GM23338 (cell line): ENCODE data around the gene SLC25A25. TPM values are rescaled to one million over a fixed set of nuclear protein-coding genes. Genes with fewer than 3 reads are reported as not detected.

Experiments
- ATAC-seq: fragments of 200-7000 bp; cut with Tn5 transposase; 3 replicates; pipeline ENCODE4 v1.9.1; 2020
- DNase-seq: peaks from one replicate; pipeline ENCODE4 v3.0.0-alpha.2; 2015; ENCODE audit warnings: low spot score
- H2AFZ ChIP-seq: fragments of 200-600 bp; sonication (generic); 2 replicates; pipeline ENCODE4 v1.8.0; 2016; ENCODE audit warnings: antibody characterized with exemption, mild to moderate bottlenecking, moderate library complexity
- H3F3A ChIP-seq: fragments of 200-600 bp; sonication (generic); replicated peaks from 2 replicates; pipeline ENCODE4 v1.8.0; 2017; ENCODE audit warnings: antibody characterized with exemption, mixed run types, low read depth
- H3K27ac ChIP-seq: fragments of 200-600 bp; sonication (generic); 2 replicates; pipeline ENCODE4 v1.6.1; 2016; ENCODE audit warnings: low read depth
- H3K27me3 ChIP-seq: fragments of 200-600 bp; sonication (generic); 2 replicates; pipeline ENCODE4 v1.8.0; 2016; ENCODE audit warnings: mild to moderate bottlenecking, mixed run types, moderate library complexity; ENCODE audit not compliant: insufficient read depth
- H3K36me3 ChIP-seq: fragments of 200-600 bp; sonication (generic); 2 replicates; pipeline ENCODE4 v1.8.0; 2016; ENCODE audit warnings: mild to moderate bottlenecking; ENCODE audit not compliant: insufficient read depth
- H3K4me1 ChIP-seq: fragments of 200-600 bp; sonication (generic); 2 replicates; pipeline ENCODE4 v1.8.0; 2016; ENCODE audit warnings: mild to moderate bottlenecking, moderate library complexity; ENCODE audit not compliant: insufficient read depth
- H3K4me2 ChIP-seq: fragments of 200-600 bp; sonication (generic); 2 replicates; pipeline ENCODE4 v1.7.1; 2017; ENCODE audit warnings: mixed run types
- H3K4me3 ChIP-seq: fragments of 200-600 bp; sonication (generic); 2 replicates; pipeline ENCODE4 v1.6.1; 2016; ENCODE audit warnings: mixed run types
- H3K79me2 ChIP-seq: fragments of 200-600 bp; sonication (generic); replicated peaks from 2 replicates; pipeline ENCODE4 v1.8.0; 2017; ENCODE audit warnings: mild to moderate bottlenecking; ENCODE audit not compliant: insufficient read depth
- H3K9me2 ChIP-seq: fragments of 200-600 bp; sonication (generic); 2 replicates; pipeline ENCODE4 v1.8.0; 2017; ENCODE audit not compliant: insufficient read depth
- H4K20me1 ChIP-seq: fragments of 200-600 bp; sonication (generic); replicated peaks from 2 replicates; pipeline ENCODE4 v1.8.0; 2017; ENCODE audit warnings: mild to moderate bottlenecking; ENCODE audit not compliant: insufficient read depth
- H3K27ac Mint-ChIP-seq: 2 replicates; pipeline ENCODE4 v1.8.0; 2020; ENCODE audit warnings: inconsistent platforms, mild to moderate bottlenecking, moderate library complexity, mixed read lengths
- H3K27me3 Mint-ChIP-seq: 3 replicates; pipeline ENCODE4 v1.8.0; 2022; ENCODE audit warnings: low read depth, mild to moderate bottlenecking, moderate library complexity, mixed read lengths, inconsistent platforms; ENCODE audit not compliant: insufficient read depth, poor library complexity
- H3K36me3 Mint-ChIP-seq: 3 replicates; pipeline ENCODE4 v1.8.0; 2021; ENCODE audit warnings: low read depth, mild to moderate bottlenecking, inconsistent platforms, moderate library complexity, mixed read lengths
- H3K4me1 Mint-ChIP-seq: 3 replicates; pipeline ENCODE4 v1.8.0; 2020; ENCODE audit warnings: mild to moderate bottlenecking, inconsistent platforms, mixed read lengths
- H3K4me3 Mint-ChIP-seq: 3 replicates; pipeline ENCODE4 v1.8.0; 2021; ENCODE audit warnings: moderate library complexity, mild to moderate bottlenecking, inconsistent platforms, mixed read lengths
- H3K9me3 Mint-ChIP-seq: 3 replicates; pipeline ENCODE4 v1.8.0; 2020; ENCODE audit warnings: moderate library complexity, mild to moderate bottlenecking, inconsistent platforms, mixed read lengths
- CREB1 ChIP-seq: fragments of 250-450 bp; sonication (Bioruptor Pico); IDR thresholded peaks from 2 replicates; pipeline ENCODE4 v1.5.0; 2020; ENCODE audit warnings: low read depth, mild to moderate bottlenecking, moderate library complexity
- EZH2 ChIP-seq: fragments of 200-600 bp; sonication (generic); IDR thresholded peaks from one replicate; pipeline ENCODE4 v1.8.0; 2017; ENCODE audit warnings: antibody characterized with exemption, mild to moderate bottlenecking, low read depth; ENCODE audit not compliant: unreplicated experiment
- EZH2phosphoT487 ChIP-seq: fragments of 200-600 bp; sonication (generic); IDR thresholded peaks from one replicate; pipeline ENCODE4 v1.8.1; 2018; ENCODE audit warnings: antibody characterized with exemption; ENCODE audit not compliant: unreplicated experiment
- JUNB ChIP-seq: IDR thresholded peaks from one replicate; pipeline ENCODE4 v1.6.1; 2016; ENCODE audit warnings: antibody characterized with exemption; ENCODE audit not compliant: unreplicated experiment
- NANOG ChIP-seq: IDR thresholded peaks from 2 replicates; pipeline ENCODE4 v1.6.1; 2016; ENCODE audit warnings: antibody characterized with exemption, borderline replicate concordance
- POLR2AphosphoS5 ChIP-seq: IDR thresholded peaks from 2 replicates; pipeline ENCODE4 v1.6.1; 2016; ENCODE audit warnings: antibody characterized with exemption, low read depth
- STAT1 ChIP-seq: IDR thresholded peaks from one replicate; pipeline ENCODE4 v1.6.1; 2016; ENCODE audit warnings: antibody characterized with exemption; ENCODE audit not compliant: unreplicated experiment
- ZNF114 ChIP-seq: fragments of 250-450 bp; sonication (Bioruptor Pico); IDR thresholded peaks from 2 replicates; pipeline ENCODE4 v1.5.0; 2020; ENCODE audit warnings: mild to moderate bottlenecking, moderate library complexity
- ZNF331 ChIP-seq: fragments of 250-450 bp; sonication (Bioruptor Pico); IDR thresholded peaks from 2 replicates; pipeline ENCODE4 v1.5.0; 2020; ENCODE audit warnings: low read depth, mild to moderate bottlenecking, moderate library complexity
- ZNF462 ChIP-seq: fragments of 250-450 bp; sonication (Bioruptor Pico); IDR thresholded peaks from 2 replicates; pipeline ENCODE4 v1.5.0; 2020; ENCODE audit warnings: mild to moderate bottlenecking, moderate library complexity
- polyA plus RNA-seq: library from polyadenylated mRNA; unstranded; fragments of >200 nt; fragmentation: Nextera tagmentation; extraction: Ambion mirVana; gene quantifications from 2 replicates; pipeline ENCODE4 v1.2.1, GENCODE V29; 2016
- total RNA-seq: library from RNA; depleted of rRNA; stranded (reverse); fragments of >200 nt; shearing (Covaris generic); gene quantifications from 2 replicates; pipeline ENCODE4 v1.2.3, GENCODE V29; 2014
- TF ChIP-seq, protein P1 (sequence below), 2 experiments: fragments of 200-600 bp in 1 of 2; sonication (generic) in 1 of 2; conservative IDR thresholded peaks; 2 replicates each; pipeline versions ENCODE4 v1.5.1 to v1.6.1; 2016 to 2017; ENCODE audit warnings: antibody characterized with exemption in 2 of 2, low read depth in 2 of 2, mild to moderate bottlenecking in 2 of 2, moderate library complexity in 1 of 2
- TF ChIP-seq, protein P2 (sequence below): IDR thresholded peaks from 2 replicates; pipeline ENCODE4 v1.6.1; 2016; ENCODE audit warnings: antibody characterized with exemption
- TF ChIP-seq, protein P3 (sequence below): IDR thresholded peaks from one replicate; pipeline ENCODE4 v1.6.1; 2018; ENCODE audit warnings: antibody characterized with exemption; ENCODE audit not compliant: unreplicated experiment

SLC25A25 gene
- total and polyA plus RNA-seq, 2 experiments from 2014 or later: 7.1 to 27.0 TPM

DNA sequence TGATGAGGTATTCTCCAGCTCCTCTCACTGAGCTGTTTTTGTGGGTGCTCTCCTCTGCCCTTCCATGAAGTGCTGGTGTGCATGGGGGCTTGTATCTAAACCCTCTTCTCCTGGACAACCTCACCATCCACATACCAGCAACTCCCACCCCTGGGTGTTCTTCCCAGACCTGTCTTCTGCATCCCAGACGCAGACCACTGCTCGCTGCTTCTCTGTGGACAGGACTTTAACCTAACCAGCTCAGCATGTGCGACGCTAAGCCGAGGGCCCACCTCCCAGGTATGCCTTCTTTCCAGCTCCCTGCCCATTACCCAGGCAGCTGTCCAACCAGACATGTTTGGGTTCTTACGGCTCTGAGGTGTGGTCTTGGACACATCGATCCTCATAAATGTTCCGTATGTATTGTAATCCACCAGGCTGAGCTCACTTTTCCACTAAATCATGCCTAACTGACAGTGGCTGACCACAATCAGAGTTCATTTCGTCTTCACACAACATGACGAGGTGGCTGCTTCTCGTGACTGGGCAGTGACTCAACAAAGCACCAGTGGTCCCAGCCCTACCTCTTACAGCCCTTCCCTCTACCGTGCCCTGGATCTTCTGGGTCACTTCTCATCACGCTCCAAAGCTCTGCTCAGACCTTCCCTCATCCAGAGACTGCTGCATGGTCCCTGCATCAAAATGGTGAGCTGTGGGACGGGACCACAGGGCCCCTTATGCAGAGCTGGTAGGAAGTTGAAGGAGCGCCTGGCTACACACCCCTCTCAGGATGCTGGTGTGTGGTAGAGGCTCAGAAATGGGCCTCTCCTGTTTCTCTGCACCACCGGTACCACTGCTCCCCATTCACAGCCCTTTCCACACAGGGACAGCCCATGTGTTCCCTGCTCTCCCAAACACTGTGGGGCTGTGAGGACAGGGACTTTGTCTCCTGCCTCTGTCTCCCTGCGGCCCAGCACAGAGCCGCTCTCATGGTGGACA, 69.1 kb downstream of the SLC25A25 start:
- no peaks in the 10 kb centered on the region for H3K4me1 ChIP-seq
- H3K9me2 ChIP-seq: no peaks in the 10 kb centered on the region
- no peak overlapping the region for H3K4me3 Mint-ChIP-seq
- H3K27ac ChIP-seq: no peak overlapping the region
- no peaks in the 10 kb centered on the region for H3K27me3 ChIP-seq
- peaks cover 4% of the 10 kb centered on the region for H3K4me1 Mint-ChIP-seq
- no peaks in the 10 kb centered on the region for H3F3A ChIP-seq
- DNase-seq (no peak), ATAC-seq (no peak; the same call in 2 of the 3 replicates)
- no peak overlapping the region for H2AFZ ChIP-seq
- H3K27ac Mint-ChIP-seq: no peak overlapping the region; the same call in 1 of the 2 replicates
- H3K79me2 ChIP-seq: no peaks in the 10 kb centered on the region
- H4K20me1 ChIP-seq: no peaks in the 10 kb centered on the region
- H3K27me3 Mint-ChIP-seq: no peaks in the 10 kb centered on the region
- no peak overlapping the region for H3K4me3 ChIP-seq
- TF ChIP-seq ZNF114 (no peak), EZH2phosphoT487 (no peak), CREB1 (CRISPR knock-in tag) (no peak), JUNB (no peak), POLR2AphosphoS5 (no peak), NANOG (no peak), ZNF462 (CRISPR knock-in tag) (no peak), STAT1 (no peak), EZH2 (no peak), ZNF331 (CRISPR knock-in tag) (no peak)
- TF ChIP-seq, protein P1, sequence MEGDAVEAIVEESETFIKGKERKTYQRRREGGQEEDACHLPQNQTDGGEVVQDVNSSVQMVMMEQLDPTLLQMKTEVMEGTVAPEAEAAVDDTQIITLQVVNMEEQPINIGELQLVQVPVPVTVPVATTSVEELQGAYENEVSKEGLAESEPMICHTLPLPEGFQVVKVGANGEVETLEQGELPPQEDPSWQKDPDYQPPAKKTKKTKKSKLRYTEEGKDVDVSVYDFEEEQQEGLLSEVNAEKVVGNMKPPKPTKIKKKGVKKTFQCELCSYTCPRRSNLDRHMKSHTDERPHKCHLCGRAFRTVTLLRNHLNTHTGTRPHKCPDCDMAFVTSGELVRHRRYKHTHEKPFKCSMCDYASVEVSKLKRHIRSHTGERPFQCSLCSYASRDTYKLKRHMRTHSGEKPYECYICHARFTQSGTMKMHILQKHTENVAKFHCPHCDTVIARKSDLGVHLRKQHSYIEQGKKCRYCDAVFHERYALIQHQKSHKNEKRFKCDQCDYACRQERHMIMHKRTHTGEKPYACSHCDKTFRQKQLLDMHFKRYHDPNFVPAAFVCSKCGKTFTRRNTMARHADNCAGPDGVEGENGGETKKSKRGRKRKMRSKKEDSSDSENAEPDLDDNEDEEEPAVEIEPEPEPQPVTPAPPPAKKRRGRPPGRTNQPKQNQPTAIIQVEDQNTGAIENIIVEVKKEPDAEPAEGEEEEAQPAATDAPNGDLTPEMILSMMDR (conservative IDR thresholded peaks at IDR 0.05; ENCODE audit: low read depth in 2 of 2): no peak
- TF ChIP-seq, protein P2, sequence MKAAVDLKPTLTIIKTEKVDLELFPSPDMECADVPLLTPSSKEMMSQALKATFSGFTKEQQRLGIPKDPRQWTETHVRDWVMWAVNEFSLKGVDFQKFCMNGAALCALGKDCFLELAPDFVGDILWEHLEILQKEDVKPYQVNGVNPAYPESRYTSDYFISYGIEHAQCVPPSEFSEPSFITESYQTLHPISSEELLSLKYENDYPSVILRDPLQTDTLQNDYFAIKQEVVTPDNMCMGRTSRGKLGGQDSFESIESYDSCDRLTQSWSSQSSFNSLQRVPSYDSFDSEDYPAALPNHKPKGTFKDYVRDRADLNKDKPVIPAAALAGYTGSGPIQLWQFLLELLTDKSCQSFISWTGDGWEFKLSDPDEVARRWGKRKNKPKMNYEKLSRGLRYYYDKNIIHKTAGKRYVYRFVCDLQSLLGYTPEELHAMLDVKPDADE: no peak
- TF ChIP-seq, protein P3, sequence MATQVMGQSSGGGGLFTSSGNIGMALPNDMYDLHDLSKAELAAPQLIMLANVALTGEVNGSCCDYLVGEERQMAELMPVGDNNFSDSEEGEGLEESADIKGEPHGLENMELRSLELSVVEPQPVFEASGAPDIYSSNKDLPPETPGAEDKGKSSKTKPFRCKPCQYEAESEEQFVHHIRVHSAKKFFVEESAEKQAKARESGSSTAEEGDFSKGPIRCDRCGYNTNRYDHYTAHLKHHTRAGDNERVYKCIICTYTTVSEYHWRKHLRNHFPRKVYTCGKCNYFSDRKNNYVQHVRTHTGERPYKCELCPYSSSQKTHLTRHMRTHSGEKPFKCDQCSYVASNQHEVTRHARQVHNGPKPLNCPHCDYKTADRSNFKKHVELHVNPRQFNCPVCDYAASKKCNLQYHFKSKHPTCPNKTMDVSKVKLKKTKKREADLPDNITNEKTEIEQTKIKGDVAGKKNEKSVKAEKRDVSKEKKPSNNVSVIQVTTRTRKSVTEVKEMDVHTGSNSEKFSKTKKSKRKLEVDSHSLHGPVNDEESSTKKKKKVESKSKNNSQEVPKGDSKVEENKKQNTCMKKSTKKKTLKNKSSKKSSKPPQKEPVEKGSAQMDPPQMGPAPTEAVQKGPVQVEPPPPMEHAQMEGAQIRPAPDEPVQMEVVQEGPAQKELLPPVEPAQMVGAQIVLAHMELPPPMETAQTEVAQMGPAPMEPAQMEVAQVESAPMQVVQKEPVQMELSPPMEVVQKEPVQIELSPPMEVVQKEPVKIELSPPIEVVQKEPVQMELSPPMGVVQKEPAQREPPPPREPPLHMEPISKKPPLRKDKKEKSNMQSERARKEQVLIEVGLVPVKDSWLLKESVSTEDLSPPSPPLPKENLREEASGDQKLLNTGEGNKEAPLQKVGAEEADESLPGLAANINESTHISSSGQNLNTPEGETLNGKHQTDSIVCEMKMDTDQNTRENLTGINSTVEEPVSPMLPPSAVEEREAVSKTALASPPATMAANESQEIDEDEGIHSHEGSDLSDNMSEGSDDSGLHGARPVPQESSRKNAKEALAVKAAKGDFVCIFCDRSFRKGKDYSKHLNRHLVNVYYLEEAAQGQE: no peak
- H3K36me3 ChIP-seq: no peaks in the 10 kb centered on the region
- H3K4me2 ChIP-seq: no peak overlapping the region
- H3K36me3 Mint-ChIP-seq: no peaks in the 10 kb centered on the region; the same call in 2 of the 3 replicates
- H3K9me3 Mint-ChIP-seq: no peaks in the 10 kb centered on the region
